C4-2B (cell line): Measurements from ENCODE around the gene RPL41.

Experiments
- H3K27ac ChIP-seq: fragments of 450-650 bp; 2 replicates; pipeline ENCODE4 v1.5.1; 2017
- ZFX ChIP-seq: fragments of 450-650 bp; IDR thresholded peaks from 2 replicates; pipeline ENCODE4 v1.6.1; 2017
- TF ChIP-seq, protein P1 (sequence below): fragments of 450-650 bp; conservative IDR thresholded peaks from 2 replicates; pipeline ENCODE4 v1.5.1; 2017; ENCODE audit warnings: mild to moderate bottlenecking

The RPL41 gene

DNA sequence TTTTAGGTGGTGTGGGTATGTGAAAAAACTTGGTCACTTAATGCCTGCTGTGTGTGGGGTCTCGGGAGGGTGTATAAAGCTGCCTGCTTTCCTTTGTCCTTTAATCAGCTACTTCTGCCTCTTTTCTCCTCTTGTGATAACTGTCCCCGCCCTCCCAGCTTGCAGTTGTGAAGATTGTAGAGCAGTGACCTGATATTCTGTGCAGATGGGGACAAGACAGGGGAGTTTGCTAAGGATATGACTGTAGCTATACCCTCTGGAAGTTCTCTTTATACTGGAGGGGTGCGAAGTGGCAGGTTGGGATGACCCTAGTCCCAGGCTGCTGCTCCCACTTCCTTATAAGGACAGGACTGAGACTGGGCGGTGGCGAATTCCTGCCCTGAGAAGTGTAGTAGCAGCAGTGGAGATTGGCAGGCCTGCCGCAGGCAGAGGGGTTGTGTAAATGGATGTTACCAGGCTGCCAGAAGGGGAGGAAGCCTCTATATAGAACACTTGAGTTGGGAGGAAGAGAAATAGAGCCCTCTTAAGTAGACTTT lies 42.6 kb downstream of the RPL41 start:
- TF ChIP-seq, protein P1, sequence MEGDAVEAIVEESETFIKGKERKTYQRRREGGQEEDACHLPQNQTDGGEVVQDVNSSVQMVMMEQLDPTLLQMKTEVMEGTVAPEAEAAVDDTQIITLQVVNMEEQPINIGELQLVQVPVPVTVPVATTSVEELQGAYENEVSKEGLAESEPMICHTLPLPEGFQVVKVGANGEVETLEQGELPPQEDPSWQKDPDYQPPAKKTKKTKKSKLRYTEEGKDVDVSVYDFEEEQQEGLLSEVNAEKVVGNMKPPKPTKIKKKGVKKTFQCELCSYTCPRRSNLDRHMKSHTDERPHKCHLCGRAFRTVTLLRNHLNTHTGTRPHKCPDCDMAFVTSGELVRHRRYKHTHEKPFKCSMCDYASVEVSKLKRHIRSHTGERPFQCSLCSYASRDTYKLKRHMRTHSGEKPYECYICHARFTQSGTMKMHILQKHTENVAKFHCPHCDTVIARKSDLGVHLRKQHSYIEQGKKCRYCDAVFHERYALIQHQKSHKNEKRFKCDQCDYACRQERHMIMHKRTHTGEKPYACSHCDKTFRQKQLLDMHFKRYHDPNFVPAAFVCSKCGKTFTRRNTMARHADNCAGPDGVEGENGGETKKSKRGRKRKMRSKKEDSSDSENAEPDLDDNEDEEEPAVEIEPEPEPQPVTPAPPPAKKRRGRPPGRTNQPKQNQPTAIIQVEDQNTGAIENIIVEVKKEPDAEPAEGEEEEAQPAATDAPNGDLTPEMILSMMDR: no peak
- TF ChIP-seq ZFX: no peak
- H3K27ac ChIP-seq: peak overlapping the region; percentile 92

DNA sequence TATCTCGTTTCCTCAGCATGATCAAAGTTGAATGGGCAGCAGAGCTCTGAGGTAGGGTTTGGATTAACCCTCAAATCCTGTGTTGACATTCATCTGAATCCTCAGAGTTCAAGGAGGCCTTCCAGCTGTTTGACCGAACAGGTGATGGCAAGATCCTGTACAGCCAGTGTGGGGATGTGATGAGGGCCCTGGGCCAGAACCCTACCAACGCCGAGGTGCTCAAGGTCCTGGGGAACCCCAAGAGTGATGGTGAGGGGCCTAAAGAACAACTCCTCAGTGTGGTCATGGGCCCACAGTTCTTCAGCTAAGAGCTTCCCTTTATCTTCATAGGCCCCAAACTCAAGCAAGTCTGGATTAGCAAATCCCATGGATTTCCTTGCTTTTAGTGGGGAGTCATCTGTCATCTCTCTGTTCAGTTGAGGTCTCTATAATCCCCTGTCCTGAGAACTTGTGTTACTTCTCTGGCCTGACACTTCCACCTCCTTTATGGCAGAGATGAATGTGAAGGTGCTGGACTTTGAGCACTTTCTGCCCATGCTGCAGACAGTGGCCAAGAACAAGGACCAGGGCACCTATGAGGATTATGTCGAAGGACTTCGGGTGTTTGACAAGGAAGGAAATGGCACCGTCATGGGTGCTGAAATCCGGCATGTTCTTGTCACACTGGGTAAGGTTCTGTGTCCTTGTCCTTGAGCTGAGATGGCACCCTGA lies 43.2 kb downstream of the RPL41 start:
- TF ChIP-seq ZFX: no peak
- peak overlapping the region; percentile 92 for H3K27ac ChIP-seq

DNA sequence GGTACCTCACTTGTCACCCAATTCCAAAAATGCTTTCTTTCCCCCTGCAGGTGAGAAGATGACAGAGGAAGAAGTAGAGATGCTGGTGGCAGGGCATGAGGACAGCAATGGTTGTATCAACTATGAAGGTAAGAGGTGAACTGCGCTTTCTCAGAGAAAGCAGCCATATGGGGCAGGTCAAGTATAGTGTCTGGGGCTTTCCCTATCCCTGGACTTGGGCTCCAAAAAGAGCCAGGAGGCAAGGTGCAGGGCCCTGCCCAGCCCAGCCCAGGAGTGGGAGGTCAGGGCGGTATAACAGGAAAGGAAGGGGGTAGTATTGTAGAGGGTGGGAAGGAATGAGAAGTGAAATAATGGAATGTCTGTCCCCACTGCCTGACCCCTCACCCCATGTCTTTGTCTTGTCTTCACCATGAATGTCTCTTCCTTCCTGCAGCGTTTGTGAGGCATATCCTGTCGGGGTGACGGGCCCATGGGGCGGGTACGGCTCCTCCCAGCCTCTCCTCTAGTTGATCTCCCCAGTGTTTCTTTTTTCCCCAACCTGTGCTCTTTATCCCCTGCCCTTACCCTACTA lies 43.8 kb downstream of the RPL41 start:
- no peak overlapping the region for H3K27ac ChIP-seq
- TF ChIP-seq, protein P1: no peak
- TF ChIP-seq ZFX: no peak

GRCh38 chr12:56160894-56161689 lies 44.7 kb downstream of the RPL41 start:
- H3K27ac ChIP-seq: no peak overlapping the region
- TF ChIP-seq ZFX: no peak
- TF ChIP-seq, protein P1: no peak

DNA sequence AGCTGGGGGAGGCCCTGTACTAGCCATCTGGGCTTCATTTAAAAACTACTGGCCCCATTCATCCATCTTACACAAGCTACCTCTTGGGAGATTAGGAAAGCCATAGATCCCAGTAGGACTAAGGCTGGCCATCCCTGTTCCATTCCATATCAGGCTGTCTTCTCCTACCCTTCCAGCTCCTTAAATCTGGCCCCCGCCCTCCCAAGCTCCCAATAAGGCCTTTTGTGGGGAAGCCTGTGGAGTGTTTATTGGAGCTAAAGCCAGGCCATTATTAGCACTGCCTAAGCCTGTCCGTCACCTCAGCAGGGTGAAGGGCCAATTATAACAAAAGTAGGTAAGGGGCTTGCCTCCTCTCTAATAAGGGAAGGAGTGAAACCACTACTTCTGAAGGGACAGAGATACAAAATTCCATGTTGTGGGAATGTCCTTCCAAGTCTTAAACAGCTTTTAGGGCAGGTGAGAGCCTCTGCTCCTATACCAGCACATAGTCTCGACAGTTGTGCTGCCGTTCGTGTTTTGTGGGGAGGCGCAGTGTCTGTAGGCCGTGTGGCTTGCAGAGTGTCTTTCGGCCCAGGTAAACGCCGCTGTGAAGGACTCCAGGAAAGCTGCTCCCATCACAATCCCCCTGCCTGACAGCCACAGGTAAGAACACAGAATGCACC lies 45.4 kb downstream of the RPL41 start:
- TF ChIP-seq ZFX: no peak
- TF ChIP-seq, protein P1: no peak
- no peak overlapping the region for H3K27ac ChIP-seq

GRCh38 chr12:56162468-56163290 lies 46.2 kb downstream of the RPL41 start:
- TF ChIP-seq, protein P1: no peak
- no peak for TF ChIP-seq ZFX
- H3K27ac ChIP-seq: no peak overlapping the region
